HG02973 (cell line): ENCODE results near the gene RARRES2.
A peak's percentile ranks its signal among the peaks of the same experiment; 100 is the strongest.

ENCODE experiments used
- ATAC-seq: cut with Tn5 transposase; IDR thresholded peaks from one replicate; pipeline ENCODE4 v1.9.1; 2021; ENCODE audit warnings: moderate library complexity; ENCODE audit not compliant: unreplicated experiment

RARRES2 gene

DNA sequence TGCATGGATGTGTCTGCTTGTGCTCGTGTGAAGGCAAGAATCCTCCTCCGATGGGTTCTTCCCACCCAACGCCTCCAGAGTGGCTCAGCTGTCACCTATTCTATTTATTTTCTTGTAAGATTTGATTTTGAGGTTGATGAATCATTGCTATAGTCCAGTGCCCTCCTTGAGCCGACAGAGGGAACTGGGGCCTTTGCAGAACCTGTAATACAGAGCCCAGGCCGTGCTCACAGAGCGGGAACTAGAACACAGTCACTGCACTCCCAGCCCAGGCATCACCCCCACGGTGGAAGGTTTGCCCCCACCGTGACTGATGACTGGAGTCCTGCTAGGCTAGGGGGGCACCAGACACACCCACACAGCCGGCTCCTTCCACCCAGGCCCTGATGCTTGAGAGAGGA lies 2.0 kb downstream of the RARRES2 start:
- ATAC-seq, result no peak

DNA sequence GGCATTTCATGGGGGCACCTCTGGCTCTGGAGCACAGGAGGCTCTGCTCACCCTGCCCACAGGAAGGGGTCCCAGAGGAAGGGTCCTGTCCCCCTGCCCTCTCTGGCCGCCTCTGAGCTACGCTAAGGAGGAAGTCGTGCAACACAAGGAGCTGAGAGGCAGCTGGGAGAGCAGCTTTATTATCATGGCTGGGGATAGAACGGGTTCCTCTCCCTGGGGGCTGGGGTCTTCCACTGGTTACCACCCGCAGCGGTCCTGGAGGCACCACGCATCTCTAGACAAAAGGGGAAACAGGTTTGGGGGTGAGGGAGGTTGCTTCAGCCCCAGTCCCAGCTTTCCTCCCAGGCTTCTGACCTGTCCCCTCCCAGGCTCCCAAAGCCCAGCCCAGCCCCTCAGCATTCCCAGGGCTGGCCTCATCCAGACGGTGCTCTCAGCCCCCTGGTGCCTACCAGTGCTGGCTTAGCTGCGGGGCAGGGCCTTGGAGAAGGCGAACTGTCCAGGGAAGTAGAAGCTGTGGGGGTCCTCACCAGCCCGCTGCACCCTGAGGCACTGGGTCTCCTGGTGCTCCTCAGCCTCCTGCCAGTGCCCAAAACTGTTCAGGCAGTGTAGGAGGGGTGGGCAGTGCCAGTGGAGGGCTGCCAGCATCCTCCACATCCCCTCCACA lies 3.1 kb downstream of the RARRES2 start:
- no peak for ATAC-seq

DNA sequence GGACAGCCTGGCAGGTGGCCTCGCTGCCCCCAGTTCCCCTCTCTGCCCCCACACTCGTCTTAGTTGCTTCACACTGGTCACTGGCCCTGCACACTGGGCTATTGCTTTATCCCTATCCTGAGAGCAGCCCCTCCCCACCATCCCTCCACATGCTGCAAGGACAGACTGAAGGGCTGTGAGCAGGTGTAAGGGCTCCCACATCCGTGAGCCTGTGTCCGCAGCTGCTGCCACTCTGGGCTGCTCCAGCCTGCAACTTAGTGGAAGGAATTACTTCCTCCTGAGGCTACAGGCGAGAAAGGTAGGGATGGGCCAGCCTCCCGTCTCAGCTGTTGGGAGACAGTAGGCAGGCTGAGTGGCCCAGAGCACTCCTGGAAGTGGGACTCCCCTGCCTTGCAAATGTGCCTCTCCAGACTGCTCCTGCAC lies 3.8 kb downstream of the RARRES2 start:
- no peak for ATAC-seq

DNA sequence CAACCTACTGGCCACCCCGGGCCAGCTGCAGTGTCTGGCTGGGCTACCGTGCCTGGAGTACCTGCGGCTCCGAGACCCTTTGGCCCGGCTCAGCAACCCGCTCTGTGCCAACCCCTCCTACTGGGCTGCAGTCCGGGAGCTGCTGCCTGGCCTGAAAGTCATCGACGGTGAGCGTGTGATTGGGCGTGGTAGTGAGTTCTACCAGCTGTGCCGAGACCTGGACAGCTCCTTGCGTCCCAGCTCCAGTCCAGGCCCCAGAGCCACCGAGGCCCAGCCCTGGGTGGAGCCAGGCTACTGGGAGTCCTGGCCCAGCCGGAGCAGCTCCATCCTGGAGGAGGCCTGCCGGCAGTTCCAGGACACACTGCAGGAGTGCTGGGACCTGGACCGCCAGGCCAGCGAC lies 4.2 kb downstream of the RARRES2 start:
- no peak for ATAC-seq

DNA sequence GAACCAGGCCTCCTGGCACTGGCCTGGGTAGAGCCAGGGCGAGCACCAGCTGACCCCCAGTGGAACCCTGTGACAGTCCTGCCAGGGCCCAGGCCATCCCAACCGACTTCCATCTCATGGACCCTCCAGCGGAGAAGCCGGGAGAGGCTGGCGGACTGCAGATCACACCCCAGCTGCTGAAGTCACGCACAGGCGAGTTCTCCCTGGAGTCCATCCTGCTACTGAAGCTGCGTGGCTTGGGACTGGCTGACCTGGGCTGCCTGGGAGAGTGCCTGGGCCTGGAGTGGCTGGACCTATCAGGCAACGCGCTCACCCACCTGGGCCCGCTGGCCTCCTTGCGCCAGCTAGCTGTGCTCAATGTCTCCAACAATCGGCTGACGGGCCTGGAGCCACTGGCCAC lies 4.7 kb downstream of the RARRES2 start:
- ATAC-seq, result no peak

DNA sequence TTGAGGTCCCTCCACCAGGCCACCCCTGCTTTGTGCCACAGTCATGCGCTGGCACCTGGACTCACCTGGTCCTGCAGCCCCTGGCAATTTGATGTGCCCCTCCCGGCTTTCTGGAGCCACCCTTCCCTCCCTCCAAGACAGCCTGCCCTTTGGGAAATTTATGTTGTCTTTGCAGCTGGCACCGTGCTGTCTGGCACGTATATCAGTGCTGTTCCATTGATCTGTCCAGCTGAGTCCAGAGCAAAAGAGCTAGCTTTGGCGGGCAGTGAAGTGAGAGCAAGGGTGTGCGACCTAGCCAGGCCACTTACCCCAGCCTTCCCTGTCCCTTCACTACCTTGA lies 5.7 kb downstream of the RARRES2 start:
- no peak for ATAC-seq

DNA sequence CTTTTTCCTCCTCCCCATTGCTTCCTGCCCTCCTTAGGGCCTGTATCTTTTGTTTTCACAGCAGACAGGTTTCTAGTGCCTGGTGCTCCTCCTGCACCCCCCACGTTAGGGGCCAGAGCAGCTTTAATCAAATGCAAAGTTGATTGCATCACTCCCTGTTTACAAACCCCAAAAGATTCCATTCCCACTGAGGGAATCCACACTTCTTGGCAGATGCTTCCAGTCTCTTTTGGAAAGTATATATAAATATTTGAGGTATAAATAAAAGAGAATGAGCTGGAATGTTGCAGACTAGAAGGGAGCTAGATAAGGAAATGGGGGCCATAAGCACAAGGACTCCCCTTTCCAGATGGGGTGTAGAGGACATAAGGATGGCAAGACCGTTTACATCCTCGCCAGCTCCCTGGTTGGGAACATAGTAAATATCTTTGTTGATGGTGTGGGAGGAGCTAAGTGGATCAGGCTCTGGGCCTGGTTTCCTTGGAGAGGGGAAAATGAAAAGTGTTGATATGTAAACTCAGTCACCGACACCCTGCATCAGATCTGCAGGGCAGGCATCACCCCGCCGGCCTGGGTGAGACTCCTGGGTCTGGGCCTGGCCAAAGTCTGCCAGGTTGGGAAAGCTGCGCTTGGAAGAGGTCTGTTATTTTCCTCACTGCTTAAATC lies 6.2 kb downstream of the RARRES2 start:
- no peak for ATAC-seq

DNA sequence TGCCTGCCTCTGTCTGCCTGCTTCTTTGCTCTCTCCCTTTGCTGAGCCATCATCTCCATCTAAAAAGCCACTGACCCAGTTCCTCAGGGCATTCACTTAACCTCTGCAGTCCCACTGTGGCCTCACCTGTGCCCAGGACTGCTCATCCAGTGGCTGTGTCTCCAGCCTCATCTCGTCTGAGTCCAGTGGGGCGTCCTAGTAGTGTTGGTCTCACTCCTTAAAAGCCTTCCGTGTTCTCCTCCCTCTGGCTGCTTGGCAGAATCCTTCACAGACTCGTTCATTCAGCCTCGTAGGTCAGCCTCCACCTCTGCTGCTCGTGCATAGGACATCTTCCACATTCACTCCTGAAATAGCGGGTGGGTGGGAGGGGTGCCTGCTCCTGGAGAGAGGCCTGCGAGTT lies 7.3 kb downstream of the RARRES2 start:
- no peak for ATAC-seq

DNA sequence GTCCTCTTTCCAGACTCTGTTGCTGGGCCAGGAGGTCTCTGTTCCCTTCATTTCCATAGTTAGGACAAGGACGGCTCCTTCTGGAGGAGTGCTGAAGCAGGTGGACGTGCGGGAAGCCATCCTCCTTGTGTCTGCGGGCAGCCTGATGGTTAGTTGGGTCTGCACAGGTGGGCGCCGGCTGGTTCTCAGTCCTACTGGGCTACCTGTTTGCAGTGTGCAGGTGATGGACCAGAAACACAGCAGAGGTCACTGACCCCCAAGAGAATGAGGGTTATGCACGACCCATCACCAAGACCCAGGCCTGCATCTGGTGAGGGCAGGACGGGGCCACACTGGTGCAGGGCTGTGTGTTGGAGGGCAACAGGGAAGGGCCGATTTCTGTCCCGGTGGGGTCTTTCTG lies 7.8 kb downstream of the RARRES2 start:
- no peak for ATAC-seq

DNA sequence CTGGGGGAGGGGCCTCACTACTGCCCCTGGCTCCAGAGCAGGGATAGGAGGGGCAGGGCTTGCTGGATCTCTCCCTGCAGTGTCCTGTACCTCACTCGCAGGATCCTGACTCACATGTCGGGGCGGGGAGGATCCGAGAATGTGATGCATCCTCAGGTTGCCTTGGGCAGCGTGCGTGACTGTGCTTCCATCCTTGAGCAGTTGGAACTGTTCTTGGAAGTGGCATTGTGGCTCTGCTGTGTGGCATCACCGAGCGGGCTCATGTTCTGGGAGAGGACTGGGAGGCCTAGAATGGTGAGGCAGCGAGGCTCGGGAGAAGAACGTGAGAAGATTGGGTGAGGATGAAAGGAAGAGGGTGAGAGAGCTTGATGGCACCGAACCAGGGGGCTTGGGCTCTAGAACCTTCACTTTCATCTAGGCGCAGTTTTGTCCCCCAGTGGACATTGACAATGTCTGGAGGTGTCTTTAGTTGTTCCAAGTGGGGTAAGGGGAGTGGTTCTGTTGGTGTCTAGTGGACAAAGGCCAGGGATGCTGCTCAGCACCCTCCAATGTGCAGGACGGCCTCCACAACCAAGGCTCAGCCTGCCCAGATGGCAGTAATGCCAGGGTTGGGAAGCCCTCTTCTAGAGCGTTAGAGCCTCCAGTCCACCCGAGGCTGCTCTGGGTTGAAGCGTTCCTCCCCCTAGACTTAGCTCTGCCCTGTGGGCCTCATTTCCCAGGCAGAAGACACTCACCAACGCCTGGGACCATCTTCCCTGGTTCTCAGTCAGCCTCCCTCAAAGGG lies 8.4 kb downstream of the RARRES2 start:
- no peak for ATAC-seq

DNA sequence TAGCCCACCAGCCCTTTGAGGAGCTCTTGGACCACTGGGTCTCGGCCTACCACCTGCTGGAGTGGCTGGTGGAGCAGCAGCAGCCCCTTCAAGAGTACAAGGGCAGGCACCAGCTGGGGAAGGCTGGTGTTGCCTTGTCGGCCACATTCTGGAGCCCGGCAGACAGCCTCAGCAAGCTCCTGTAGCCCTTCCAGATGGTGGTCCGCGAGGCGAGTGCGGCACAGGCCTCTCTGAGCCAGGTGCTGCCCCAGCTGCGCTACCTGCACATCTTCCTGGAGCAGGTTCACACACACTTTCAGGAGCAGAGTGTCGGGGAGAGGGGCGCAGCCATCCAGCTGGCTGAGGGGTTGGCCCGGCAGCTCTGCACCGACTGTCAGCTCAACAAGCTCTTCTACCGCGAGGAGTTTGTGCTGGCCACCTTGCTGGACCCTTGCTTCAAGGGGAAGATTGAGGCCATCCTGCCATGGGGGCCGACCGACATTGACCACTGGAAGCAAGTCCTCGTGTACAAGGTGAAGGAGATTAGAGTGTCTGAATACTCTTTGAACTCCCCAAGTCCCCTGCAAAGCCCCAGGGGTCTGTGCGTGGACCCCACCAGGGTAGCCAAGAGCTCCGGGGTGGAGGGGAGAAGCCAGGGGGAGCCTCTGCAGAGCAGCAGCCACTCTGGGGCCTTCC lies 11.1 kb downstream of the RARRES2 start:
- no peak for ATAC-seq

DNA sequence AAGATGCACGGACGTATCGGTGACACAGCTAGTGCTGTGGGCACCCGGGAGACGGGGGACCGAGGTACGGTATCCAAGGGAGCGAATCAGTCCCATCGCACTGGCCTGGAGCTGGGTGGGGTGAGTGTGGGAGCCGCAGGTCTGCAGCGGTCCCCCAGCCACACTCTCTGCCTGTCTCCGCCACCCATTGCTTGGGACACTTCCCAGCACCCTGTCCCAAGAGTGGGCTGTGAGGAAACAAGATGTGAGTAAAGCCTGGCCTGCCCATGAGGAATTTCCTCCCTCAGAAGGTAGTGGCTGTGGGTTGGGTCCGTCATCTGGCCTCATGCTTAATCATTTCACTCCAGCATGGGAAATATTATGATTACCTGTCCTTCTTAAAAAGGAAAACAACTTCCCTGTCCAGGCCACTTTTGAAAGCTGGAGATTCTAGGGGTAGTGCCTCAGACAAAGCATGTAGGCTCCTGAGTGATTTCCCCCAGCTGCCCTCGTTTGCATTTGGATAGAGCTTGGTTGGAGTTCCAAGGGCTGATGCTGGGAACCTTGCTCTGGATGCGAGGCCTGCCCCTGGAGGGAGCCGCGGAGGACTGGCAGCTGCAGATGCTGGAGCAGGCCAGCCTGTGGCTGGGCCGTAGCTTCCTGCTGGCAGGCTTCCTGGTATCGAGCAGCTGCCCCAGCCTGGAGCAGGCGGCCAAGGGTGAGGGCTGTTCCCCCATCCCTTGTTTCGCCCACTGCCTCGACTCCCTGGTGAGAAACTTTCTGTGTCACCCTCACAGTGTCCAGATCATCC lies 11.9 kb downstream of the RARRES2 start:
- no peak for ATAC-seq

DNA sequence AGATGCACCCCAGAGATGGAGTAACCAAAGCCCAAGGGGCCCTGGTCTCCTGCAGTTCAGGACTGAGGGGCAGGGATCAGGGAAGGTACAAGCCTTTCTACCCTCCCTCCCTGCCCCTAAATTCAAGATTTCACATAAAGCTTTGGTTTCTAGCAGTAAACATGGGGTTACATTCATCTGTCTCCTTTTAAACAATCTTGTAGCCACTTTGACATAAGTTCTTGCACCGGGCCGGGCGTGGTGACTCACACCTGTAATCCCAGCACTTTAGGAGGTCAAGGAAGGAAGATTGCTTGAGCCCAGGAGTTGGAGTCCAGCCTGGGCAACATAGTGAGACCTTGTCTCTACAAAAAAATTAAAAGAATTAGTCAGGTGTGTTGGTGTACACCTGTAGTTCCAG lies 14.1 kb downstream of the RARRES2 start:
- ATAC-seq, result no peak

DNA sequence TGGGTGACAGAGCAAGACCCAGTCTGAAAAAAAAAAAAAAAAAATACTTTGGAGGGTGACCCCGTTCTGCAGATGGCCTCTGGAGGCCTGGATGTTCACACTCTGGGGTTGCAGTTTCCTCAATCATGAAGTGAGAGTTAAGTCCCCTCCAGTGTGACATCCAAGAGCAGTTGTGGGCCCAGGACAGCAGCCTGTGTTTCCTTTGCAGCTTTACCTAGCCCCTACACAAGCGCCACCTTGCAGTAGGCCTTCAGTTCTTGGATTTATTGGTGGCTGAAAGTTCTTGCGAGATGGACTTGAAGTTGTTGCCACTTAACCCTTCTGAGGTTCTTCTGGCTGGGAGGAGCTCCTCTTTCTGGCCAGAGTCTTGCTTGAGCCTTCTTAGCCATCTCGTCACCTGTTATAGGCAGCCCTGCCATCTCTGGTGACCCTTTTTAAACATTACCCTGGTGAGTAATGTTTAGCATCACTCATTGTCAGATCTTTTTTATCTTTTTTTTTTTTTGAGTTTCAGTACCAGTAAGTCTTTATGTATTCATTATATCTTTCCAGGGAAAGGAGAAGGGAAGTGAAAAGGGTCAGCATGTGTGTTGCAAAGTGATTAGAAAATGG lies 14.7 kb downstream of the RARRES2 start:
- no peak for ATAC-seq

DNA sequence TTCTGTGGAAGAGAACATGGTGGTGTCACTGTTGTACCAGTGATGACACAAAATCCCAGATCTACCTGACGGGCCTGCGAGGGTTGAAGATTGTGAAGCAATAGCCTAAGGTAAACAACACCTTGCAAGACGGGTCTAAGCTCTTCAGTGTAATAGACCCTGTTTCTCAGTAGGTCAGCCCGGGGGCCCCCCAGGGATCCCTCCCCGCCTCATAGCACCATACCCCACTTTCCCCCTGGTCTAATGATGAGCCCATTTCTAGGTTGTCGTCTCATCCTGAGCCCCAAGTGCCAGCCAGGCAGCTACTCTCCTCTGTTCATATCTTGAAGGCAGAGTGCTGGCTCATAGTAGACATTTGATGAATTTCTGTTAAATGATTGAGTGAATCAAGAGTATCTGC lies 15.5 kb downstream of the RARRES2 start:
- ATAC-seq, result no peak

DNA sequence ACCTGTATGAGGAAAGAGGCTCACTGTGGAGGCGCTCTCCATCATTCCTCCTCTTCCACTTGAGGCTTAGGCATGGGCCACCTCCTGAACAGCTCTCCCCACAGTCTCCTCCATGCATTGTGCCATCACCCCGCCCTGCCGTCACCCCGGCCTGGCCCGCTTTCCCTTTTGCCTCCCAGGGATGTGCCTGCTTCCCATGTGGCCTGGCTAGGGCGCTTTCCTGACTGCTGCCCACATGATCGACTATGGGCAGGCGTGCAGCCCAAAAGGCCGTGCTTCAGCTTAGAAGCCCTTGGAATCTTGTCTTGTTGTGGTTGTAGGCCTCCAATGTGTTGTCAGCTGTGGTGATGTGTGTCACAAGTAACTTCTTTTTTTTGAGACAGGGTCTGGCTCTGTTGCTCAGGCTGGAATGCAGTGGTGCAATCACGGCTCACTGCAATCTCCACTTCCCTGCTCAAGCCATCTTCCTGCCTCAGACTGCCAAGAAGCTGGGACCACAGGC lies 16.3 kb downstream of the RARRES2 start:
- no peak for ATAC-seq

DNA sequence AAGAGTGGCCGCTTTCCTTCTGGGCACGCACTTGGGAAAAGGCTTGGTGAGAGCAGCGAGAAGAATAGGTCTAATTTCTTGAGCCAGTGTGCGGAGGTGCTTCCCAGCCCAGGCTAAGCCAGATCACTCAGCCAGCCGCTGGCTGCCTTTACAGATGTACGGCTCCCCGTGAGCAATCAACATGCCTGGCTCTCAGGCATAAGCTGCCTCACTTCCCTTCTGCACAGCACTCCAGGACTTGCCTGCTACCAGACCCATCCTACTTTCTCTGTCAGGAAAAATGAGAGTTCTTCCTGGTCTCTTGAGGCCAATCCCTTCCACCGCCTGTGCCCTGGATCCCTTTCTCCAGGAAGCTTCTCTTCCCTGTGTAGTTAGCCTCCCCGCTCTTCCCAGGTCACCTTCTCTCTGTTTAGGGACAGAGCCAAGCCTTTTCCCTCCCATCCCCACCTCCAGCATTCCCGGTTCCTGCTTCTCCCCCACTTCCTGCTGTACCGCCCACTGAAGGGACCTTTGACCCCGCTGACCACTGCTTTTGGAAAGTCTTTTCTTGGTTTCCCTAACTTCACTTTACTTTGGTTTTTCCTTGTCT lies 17.0 kb downstream of the RARRES2 start:
- no peak for ATAC-seq

DNA sequence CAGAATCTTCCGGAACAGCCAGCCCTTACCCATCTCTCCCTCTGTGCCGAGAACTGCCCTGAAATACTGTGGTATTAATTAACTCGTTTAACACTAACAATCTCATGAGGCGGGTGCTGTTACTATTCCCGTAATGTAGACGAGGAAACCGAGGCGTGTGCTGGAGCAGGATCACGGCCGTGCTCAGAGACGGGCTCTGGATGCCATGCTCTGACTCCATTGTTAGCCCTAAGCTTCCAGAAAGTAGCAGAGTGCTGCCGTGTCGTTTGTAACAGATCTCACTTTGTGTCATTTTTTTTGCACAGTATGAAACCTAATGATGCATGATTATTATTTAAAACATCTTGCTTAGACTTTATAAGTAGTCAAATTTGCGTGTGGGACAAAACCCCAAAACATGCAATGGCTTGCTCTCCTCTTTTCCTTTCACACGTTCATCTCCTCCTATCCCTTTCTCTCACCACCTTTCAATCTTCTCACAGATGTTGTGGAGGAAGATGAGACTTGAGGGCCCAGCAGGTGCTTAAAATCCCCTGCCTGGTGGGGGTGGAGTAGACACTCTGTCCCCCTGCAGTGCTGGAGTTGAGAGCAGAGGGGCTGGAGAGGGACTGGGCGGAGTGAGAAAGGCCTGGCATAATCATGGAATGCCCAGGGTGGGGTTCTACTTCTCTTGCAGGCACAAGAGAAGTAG lies 17.6 kb downstream of the RARRES2 start:
- peak; percentile 9 for ATAC-seq
